Activated naive CD8-positive, alpha-beta T cell (primary cell): ENCODE data around the gene C15orf39.
"Not testable (repeated sequence)": the region's sequence is repeated elsewhere in the genome, so short reads cannot be mapped to it uniquely, and the experiment has no call there.

Experiments used
- H3K27ac Mint-ChIP-seq: one replicate; pipeline ENCODE4 v1.8.0; 2021; ENCODE audit warnings: mixed read lengths
- H3K27me3 Mint-ChIP-seq: one replicate; pipeline ENCODE4 v1.8.0; 2021; ENCODE audit warnings: mixed read lengths
- H3K36me3 Mint-ChIP-seq: one replicate; pipeline ENCODE4 v1.8.0; 2021; ENCODE audit warnings: mixed read lengths
- H3K4me1 Mint-ChIP-seq: one replicate; pipeline ENCODE4 v1.8.0; 2021; ENCODE audit warnings: low read depth, mixed read lengths
- H3K4me3 Mint-ChIP-seq: one replicate; pipeline ENCODE4 v1.8.0; 2021; ENCODE audit warnings: mild to moderate bottlenecking, mixed read lengths
- H3K9me3 Mint-ChIP-seq: one replicate; pipeline ENCODE4 v1.8.0; 2021; ENCODE audit warnings: low read depth, mixed read lengths

The C15orf39 gene

DNA sequence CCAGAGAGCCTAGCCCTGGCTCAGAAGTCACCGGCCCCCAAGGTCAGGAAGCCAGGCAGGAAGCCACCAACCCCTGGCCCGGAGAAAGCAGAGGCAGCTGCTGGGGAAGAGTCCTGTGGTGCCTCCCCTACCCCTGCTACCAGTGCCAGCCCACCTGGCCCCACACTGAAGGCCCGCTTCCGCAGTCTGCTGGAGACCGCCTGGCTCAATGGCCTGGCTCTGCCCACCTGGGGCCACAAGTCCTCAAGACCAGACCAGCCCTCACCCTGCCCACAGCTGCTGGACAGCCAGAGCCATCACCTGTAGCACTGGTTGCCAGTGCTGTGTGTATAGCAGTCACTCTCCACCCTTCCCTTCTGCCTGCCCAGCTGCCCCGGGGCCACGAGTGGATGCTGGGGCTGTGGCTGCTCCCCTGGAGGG is 9.1 kb downstream of the C15orf39 start:
- no peaks in the 10 kb centered on the region for H3K27me3 Mint-ChIP-seq
- peaks cover 4% of the 10 kb centered on the region for H3K36me3 Mint-ChIP-seq
- no peak overlapping the region for H3K27ac Mint-ChIP-seq
- no peaks in the 10 kb centered on the region for H3K9me3 Mint-ChIP-seq
- peaks cover 21% of the 10 kb centered on the region for H3K4me1 Mint-ChIP-seq
- no peak overlapping the region for H3K4me3 Mint-ChIP-seq

DNA sequence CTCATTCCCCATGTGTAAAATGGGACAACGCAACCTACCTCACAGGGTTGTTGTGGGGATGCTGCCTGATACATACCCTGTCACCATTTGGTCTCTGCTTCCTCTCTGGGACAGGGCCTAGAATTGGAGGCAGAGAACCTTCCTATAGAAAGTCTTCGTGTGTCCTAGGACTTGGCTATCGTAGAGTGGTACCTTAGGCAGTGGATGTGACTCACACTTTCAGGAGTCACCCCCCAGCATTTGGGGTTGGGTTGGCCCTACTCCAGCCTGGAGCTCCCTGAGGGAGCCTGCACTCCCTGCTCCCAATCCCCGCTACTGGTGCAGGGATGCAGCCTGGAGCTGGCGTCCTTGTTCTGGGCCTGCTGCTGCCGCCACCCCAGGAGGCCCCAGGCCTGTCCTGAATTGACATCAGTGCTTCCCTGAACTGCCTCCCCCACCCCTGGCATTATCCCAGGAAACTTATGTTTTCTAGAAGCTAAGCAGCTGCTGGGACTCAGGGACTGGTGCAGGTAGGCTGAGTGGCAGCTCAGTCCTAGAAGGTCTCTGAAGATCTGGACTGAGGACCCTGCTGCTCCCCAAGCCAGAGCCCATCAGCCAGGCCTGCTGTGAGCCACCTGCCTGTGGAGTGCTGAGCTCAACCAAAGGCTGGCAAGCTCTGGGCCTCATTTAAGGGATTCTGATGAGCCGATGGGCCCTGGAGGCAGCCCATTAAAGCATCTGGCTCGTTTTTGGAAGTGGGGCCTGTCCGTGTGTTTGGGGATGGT is 9.9 kb downstream of the C15orf39 start:
- H3K9me3 Mint-ChIP-seq = no peaks in the 10 kb centered on the region
- no peak overlapping the region for H3K4me3 Mint-ChIP-seq
- H3K27me3 Mint-ChIP-seq = no peaks in the 10 kb centered on the region
- peaks cover 21% of the 10 kb centered on the region for H3K4me1 Mint-ChIP-seq
- peak overlapping the region; percentile 50 for H3K27ac Mint-ChIP-seq
- H3K36me3 Mint-ChIP-seq = peaks cover 4% of the 10 kb centered on the region

DNA sequence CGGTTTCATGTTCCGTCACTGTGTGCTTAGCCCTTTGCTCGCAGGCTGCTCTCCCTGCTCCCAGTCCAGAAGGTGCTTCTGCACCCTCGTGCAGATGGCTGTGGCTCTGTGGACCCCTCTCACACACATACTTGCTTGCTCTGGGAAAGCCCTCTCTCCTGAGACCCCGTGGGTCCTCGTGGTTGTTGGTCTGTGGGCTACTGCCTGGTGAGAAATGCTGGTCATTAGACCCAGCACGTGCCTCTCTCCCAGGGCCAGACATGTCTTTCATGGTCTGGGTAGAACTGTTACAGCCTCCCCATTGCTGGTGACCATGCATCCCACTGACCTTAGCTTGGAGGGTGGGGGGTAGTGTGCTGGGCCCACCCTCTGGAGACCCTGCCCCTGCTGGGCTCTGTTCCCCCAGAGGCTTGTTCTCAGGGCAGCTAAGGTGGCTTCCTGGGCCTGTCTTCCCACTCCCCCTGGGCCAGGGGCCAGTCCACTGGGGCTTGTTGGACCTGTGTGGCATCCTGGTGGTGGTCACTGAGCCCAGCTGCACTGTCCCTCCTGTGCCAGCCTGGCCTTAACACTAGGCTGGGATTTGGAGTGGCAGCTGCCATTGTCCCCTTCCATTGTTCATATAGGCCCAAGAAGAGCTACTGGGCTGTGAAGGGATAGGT is 10.6 kb downstream of the C15orf39 start:
- Mint-ChIP-seq H3K9me3 (no peaks in the 10 kb centered on the region), H3K27me3 (no peaks in the 10 kb centered on the region), H3K36me3 (peaks cover 4% of the 10 kb centered on the region), H3K4me1 (peaks cover 17% of the 10 kb centered on the region), H3K4me3 (no peak overlapping the region), H3K27ac (no peak overlapping the region)

DNA sequence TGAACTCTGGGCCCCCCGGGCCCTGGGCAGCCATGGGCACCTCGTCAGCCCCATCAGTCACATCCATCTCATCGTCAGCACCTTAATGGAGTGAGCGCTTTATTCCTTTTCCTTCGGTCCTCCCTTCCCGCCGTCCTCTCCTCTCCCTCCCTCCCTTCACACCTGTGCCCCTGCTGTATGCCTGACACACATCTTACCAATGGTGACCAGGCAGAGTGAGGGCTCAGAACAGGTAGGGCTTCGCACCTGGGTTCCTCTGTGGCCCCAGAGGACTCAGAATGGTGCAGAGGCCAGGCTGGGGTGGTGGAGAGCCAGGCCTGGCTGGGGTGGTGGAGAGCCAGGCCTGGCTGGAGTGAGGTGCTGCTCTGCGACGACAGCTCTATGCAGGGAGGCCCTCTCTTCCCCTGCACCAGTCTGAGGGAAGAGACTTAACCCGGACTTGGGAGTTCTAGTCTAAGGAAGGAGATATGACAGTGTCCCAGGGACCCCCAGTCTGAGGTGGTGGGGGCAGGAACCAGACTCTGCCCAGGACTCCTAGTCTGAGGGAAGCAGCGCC is 11.6 kb downstream of the C15orf39 start:
- Mint-ChIP-seq H3K9me3 (no peaks in the 10 kb centered on the region), H3K36me3 (peaks cover 4% of the 10 kb centered on the region), H3K4me3 (no peak overlapping the region), H3K27ac (no peak overlapping the region), H3K27me3 (no peaks in the 10 kb centered on the region), H3K4me1 (peaks cover 16% of the 10 kb centered on the region)

DNA sequence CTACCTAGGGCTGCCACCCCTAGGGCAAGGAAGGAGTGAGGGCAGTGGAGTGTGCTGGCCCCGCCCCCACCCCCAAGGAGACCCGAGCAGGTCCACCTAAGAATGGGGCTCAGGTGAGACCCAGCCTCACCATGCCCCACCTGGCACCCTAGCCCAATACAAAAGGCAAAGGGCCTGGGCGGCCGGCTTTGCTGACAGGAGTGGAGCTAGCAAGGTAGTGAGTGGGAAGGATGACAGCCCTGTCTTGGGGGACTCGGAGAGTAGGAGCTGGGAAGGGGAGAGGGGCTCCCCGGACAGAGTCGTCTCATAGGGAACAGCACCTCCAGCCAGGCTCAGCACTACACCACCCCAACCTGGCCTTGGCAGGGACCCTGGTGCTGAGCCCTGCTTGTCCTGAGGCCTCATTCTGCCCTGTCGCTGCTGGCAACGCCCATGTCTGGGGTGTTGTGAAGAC is 12.1 kb downstream of the C15orf39 start:
- Mint-ChIP-seq H3K36me3 (peaks cover 4% of the 10 kb centered on the region), H3K4me1 (peaks cover 16% of the 10 kb centered on the region), H3K4me3 (no peak overlapping the region), H3K27ac (no peak overlapping the region), H3K27me3 (no peaks in the 10 kb centered on the region), H3K9me3 (no peaks in the 10 kb centered on the region)

DNA sequence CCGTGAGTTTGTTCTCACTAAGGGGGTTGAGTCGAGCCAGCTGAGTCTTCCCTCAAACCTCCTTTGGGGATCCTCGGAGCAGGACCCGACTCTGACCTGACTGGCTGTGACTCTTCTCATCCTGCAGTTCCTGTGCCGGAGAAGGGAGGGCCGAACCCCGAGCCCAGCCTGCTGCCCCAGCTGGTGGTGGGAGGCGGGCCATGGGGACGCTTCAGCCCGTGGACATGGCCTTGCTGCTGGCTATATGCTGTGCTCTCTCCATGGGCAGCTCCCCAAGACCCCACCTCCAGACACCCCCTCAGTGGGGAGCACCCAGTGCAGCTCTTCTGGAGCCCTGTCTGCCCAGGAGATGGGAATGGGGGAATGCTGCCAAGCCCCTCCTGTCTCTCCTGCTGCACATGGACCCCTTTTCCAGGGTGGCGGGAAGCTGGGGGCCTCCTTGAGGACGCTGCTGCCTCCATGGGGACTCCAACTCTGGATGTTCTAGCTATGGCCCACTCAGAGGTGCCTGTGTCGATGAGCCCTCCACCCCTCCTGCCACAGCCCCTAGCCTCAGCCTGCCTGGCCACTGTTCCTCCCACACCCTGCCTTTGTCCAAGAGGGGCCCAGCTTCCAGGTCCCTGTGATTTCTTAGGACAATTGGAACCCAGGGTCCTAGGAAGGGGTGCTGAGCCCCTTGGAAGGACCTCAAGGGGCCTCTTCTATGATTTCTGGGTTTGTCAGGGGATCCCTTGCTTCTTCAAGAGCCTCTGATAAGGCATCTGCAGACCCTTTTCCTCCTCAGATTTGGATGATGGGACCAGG is 12.8 kb downstream of the C15orf39 start:
- peaks cover 9% of the 10 kb centered on the region for H3K4me1 Mint-ChIP-seq
- no peak overlapping the region for H3K27ac Mint-ChIP-seq
- H3K27me3 Mint-ChIP-seq = no peaks in the 10 kb centered on the region
- H3K9me3 Mint-ChIP-seq = no peaks in the 10 kb centered on the region
- no peaks in the 10 kb centered on the region for H3K36me3 Mint-ChIP-seq
- no peak overlapping the region for H3K4me3 Mint-ChIP-seq

DNA sequence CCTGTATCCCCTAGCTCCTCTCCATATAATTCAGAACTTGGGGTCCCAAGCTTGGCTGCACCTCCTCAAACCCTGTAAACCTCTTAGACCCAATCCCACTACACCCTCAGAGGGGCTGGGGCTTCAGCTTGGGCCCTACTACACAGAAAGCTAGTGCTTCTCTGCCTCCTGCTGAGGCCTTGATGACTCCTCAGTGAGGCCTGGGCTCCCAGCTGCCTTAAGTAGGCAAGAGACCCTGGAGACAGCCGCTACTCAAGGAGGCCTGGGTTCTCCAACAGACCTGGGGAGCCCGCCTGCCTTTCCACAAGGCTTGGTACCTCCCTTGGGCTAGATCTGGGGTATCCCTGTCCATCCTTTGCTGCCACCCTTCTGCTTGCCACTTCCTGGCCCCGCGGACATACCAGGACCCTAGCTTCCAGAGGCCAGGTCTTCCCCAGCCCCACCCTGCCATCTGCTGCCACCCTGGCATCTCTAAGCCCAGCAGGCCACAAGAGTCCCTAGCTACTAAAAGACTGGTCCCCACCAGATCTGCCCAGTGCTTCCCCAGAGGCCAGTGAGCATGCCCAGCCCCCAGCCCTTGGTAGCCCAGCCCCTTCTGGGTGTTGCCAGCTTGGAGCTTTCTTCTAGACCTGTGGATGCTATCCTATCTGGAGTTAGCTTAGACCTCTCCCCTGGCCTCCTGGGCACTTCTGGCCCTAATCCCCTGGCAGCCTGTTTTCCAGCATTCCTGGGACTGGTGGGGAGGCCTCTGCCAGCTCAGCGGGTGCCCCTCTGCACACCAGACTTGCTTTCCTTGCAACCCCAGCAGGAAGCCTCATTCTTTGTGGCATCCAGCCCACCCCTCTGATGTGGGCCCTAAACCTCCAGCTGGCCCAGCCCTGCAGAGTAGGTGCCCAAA is 13.7 kb downstream of the C15orf39 start:
- no peak overlapping the region for H3K27ac Mint-ChIP-seq
- H3K4me1 Mint-ChIP-seq = peaks cover 5% of the 10 kb centered on the region
- H3K27me3 Mint-ChIP-seq = no peaks in the 10 kb centered on the region
- no peaks in the 10 kb centered on the region for H3K9me3 Mint-ChIP-seq
- H3K36me3 Mint-ChIP-seq = no peaks in the 10 kb centered on the region
- no peak overlapping the region for H3K4me3 Mint-ChIP-seq

DNA sequence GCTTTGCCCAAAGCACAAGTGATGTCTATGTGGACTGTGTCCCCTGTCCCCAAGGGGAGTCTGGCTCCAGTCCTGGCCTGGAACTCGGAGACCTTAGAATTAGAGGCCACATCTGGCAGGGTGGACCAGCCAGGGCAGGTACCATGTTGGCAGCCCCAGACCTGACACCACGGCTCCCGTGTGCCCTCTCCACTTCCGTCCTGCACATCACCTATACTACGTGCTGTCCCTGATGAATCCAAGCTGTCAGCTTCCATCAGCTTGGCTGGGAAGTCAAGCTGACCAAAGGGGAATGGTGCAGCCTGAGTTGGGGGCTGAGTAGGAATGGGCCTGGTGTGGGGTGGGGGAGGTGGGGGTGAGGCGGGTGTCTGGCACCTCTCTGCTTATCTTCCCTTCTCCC is 15.3 kb downstream of the C15orf39 start:
- H3K27me3 Mint-ChIP-seq = no peaks in the 10 kb centered on the region
- no peaks in the 10 kb centered on the region for H3K36me3 Mint-ChIP-seq
- no peaks in the 10 kb centered on the region for H3K4me1 Mint-ChIP-seq
- no peaks in the 10 kb centered on the region for H3K9me3 Mint-ChIP-seq
- no peak overlapping the region for H3K27ac Mint-ChIP-seq
- H3K4me3 Mint-ChIP-seq = no peak overlapping the region

DNA sequence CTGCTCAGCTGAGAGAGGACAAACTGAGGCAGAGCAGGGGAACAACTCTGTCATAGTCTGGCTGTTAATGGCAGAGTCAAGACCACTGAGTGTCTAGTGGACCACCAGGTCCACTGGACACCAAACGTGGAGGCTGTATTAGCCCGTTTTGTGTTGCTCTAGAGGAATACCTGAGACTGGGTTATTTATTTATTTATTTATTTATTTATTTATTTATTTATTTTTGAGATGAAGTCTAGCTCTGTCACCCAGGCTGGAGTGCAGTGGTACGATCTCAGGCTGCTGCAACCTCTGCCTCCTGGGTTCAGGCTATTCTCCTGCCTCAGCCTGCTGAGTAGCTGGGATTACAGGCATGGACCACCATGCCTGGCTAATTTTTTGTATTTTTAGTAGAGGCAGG is 15.9 kb downstream of the C15orf39 start:
- H3K4me1 Mint-ChIP-seq = not testable (repeated sequence)

DNA sequence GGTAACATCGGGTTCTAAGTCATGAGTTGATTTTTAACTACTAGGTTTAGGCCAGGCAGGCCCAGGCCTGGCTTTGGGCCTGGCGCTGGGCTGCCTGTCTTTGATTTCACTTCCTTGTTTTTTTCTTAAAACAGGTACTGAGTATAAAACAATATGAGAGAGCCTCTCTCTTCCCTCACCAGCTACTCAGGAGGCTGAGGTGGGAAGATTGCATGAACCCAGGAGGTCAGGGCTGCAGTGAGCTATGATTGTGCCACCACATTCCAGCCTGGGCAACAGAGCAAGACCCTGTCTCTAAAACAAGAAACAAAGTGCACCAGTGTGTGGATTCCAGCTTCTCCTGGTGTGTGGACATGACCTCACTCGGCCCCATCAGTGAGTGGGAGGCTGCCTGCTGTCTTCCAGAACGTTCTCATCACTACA is 17.8 kb downstream of the C15orf39 start:
- H3K4me3 Mint-ChIP-seq, H3K27me3 Mint-ChIP-seq, H3K4me1 Mint-ChIP-seq, H3K9me3 Mint-ChIP-seq, H3K27ac Mint-ChIP-seq, H3K36me3 Mint-ChIP-seq: not testable (repeated sequence)

More for the DNA sequence above, 15.9 kb downstream of the C15orf39 start:
- H3K9me3 Mint-ChIP-seq, H3K27ac Mint-ChIP-seq, H3K4me3 Mint-ChIP-seq, H3K27me3 Mint-ChIP-seq, H3K36me3 Mint-ChIP-seq: not testable (repeated sequence)

DNA sequence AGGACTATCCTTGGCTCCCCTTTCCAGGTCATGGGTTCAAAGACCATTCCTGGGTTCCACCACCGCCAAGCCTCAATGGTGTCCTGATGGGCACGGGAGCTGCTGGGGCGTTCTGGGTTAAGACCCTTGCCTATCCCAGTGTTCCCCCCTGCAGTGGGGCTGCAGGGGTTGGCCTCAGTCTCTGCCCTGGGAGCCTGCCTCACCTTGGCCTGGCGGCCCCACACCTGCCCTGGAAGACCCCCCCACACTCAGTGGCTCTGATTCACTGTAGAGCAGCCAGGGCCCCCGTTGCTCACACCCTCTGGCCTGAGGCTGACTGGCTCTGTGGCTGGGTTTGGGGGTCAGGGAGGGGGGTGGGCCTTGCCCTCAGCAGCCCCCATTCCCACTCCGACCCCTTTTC is 22.0 kb downstream of the C15orf39 start:
- Mint-ChIP-seq H3K27ac (no peak overlapping the region), H3K36me3 (no peaks in the 10 kb centered on the region), H3K27me3 (no peaks in the 10 kb centered on the region), H3K4me1 (no peaks in the 10 kb centered on the region), H3K9me3 (no peaks in the 10 kb centered on the region), H3K4me3 (no peak overlapping the region)

DNA sequence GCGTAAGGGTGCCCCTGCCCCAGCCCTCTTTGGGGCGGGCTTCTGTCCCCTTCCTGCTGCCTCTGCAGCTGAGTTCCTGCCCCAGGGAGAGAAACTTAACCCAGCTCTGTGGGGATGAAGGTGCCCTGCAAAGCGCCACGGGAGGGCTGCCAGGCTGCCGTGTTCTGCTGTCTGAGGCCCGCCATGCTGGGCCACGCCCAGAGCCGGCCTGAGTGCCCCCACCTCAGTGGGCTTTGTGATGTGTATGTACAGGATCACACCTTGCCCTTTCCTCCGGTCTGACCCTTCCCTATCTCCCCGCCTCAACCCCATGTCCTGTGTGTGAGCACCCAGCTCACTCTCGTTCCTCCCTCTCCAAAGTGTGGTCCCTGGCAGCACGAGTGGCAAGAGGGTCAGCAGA is 22.6 kb downstream of the C15orf39 start:
- H3K27ac Mint-ChIP-seq = no peak overlapping the region
- H3K9me3 Mint-ChIP-seq = no peaks in the 10 kb centered on the region
- no peak overlapping the region for H3K4me3 Mint-ChIP-seq
- no peaks in the 10 kb centered on the region for H3K36me3 Mint-ChIP-seq
- no peaks in the 10 kb centered on the region for H3K4me1 Mint-ChIP-seq
- no peaks in the 10 kb centered on the region for H3K27me3 Mint-ChIP-seq

DNA sequence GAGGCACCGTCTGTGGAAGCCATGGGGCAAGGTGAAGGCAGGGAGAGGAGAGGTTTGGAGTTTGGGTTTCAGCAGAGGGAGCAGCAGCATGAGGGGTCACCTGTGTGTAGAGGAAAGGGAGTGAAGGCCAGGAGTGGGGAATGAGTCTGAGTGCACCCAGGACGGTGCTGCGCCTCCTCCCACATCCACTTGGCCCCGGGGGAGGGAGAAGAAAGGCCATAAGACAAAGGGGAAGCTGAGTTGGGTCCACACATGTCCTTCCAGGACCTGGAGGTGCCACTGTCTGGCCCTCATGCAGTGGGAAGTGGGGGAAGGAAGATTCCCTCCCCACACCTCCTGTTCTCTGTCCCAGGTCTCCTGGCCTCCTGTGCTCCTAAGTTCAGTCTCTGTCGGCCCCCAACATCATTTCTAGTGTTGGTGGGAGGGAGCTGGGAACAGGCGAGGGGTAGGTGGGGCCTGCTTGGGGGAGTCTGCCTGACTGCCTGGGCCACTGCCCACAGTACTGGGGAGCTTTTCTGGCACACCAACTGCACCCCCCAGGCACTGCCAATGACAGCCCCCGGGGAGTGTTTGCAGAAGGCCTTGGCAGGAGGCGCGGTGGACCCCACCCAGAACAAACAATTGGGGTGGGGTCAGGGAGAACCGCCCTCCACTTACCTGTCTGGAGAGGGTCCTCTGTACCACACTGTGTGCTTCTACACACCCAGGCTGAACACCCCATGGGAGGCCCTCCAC is 23.6 kb downstream of the C15orf39 start:
- H3K36me3 Mint-ChIP-seq, H3K4me1 Mint-ChIP-seq, H3K4me3 Mint-ChIP-seq, H3K9me3 Mint-ChIP-seq, H3K27ac Mint-ChIP-seq, H3K27me3 Mint-ChIP-seq: not testable (repeated sequence)
